Progenitor cell of endocrine pancreas (in vitro differentiated cells): Measurements from ENCODE around the gene TFIP11. TPM values are rescaled to one million over a fixed set of nuclear protein-coding genes. Genes with fewer than 3 reads are reported as not detected.

Source experiments
- DNase-seq: peaks from one replicate; pipeline ENCODE4 v3.0.0; 2021; ENCODE audit warnings: low spot score; ENCODE audit not compliant: unreplicated experiment
- H3K27ac Mint-ChIP-seq: 2 replicates; pipeline ENCODE4 v1.8.0; 2021; ENCODE audit warnings: mild to moderate bottlenecking, moderate library complexity, mixed read lengths
- H3K27me3 Mint-ChIP-seq: 2 replicates; pipeline ENCODE4 v1.8.0; 2021; ENCODE audit warnings: mixed read lengths
- H3K36me3 Mint-ChIP-seq: 2 replicates; pipeline ENCODE4 v1.8.0; 2022; ENCODE audit warnings: mixed read lengths; ENCODE audit not compliant: insufficient read depth
- H3K4me1 Mint-ChIP-seq: 2 replicates; pipeline ENCODE4 v1.8.0; 2021; ENCODE audit warnings: low read depth, mixed read lengths
- H3K4me3 Mint-ChIP-seq: 2 replicates; pipeline ENCODE4 v1.8.0; 2021; ENCODE audit warnings: low read depth, mild to moderate bottlenecking, moderate library complexity, mixed read lengths
- H3K9me3 Mint-ChIP-seq: 2 replicates; pipeline ENCODE4 v1.8.0; 2021; ENCODE audit warnings: low read depth, mixed read lengths
- total RNA-seq: library from RNA; stranded (reverse); gene quantifications from 2 replicates; pipeline ENCODE4 v1.2.1, GENCODE V29; 2021
- TF ChIP-seq, protein P1 (sequence below): fragments of 200-600 bp; sonication (generic); IDR thresholded peaks from one replicate; pipeline ENCODE4 v1.5.0; 2021; ENCODE audit warnings: antibody characterized with exemption, mild to moderate bottlenecking; ENCODE audit not compliant: unreplicated experiment

The TFIP11 gene
- total RNA-seq, 1 donor from 2014 or later = 36.4 TPM

DNA sequence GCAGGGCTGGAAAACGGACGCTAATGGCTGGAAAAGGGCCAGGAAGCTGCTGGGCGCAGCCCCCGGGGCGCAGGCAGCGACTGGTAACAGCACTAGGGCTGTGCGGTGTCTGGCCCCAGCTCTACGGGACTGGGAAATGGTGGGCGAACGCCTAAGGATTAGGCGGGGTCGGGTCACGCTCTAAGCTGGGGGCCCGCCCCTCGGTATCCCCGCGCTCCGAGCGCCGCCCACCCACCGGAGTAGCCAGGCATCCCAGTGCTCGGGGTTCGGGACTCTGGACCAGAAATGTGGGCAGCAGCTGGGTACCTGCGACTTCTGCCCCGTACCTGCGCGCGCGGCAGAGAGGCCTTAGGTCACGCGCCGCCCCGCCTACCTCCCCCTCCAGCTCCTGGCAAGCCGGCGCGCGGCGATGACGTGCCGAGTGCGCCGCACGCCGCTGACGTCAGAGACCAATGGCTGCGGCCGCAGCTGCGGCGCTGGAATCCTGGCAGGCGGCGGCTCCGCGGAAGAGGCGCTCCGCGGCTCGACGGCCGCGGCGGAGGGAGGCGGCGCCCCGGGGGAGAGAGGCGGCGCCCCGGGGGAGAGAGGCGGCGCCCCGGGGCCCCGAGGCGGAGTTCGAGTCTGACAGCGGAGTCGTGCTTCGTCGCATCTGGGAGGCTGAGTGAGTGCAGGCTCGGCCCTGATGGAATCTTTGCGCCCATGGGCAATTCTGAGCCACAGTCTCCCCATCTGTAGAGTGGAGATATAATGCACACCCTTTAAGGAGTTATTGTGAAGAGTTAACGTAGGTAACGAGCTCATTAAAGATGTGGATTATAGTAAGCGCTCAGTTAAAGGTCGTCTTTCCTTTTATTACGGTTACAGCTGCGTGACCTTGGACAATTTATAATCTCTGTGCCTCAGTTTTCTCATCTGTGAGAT is 28.6 kb downstream of the TFIP11 start, which contains the start of the genes HPS4 and SRRD:
HPS4 (minus strand) TSS at position 345 of the 921 bp plus-strand sequence. CDS start 2,021 bp downstream, outside the sequence.
SRRD (plus strand) TSS at position 439 of the 921 bp plus-strand sequence; CDS start at position 453, 14 bp downstream.
- H3K4me1 Mint-ChIP-seq = peaks cover 29% of the 10 kb centered on the region
- no peaks in the 10 kb centered on the region for H3K9me3 Mint-ChIP-seq
- DNase-seq = peak; percentile 93
- H3K27me3 Mint-ChIP-seq = no peaks in the 10 kb centered on the region
- TF ChIP-seq, protein P1, sequence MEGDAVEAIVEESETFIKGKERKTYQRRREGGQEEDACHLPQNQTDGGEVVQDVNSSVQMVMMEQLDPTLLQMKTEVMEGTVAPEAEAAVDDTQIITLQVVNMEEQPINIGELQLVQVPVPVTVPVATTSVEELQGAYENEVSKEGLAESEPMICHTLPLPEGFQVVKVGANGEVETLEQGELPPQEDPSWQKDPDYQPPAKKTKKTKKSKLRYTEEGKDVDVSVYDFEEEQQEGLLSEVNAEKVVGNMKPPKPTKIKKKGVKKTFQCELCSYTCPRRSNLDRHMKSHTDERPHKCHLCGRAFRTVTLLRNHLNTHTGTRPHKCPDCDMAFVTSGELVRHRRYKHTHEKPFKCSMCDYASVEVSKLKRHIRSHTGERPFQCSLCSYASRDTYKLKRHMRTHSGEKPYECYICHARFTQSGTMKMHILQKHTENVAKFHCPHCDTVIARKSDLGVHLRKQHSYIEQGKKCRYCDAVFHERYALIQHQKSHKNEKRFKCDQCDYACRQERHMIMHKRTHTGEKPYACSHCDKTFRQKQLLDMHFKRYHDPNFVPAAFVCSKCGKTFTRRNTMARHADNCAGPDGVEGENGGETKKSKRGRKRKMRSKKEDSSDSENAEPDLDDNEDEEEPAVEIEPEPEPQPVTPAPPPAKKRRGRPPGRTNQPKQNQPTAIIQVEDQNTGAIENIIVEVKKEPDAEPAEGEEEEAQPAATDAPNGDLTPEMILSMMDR = no peak
- H3K4me3 Mint-ChIP-seq = peak within 1 kb of the TSS; percentile 94
- peak within 1 kb of the TSS; percentile 99 for H3K27ac Mint-ChIP-seq
- H3K36me3 Mint-ChIP-seq = peaks cover 4% of the 10 kb centered on the region

DNA sequence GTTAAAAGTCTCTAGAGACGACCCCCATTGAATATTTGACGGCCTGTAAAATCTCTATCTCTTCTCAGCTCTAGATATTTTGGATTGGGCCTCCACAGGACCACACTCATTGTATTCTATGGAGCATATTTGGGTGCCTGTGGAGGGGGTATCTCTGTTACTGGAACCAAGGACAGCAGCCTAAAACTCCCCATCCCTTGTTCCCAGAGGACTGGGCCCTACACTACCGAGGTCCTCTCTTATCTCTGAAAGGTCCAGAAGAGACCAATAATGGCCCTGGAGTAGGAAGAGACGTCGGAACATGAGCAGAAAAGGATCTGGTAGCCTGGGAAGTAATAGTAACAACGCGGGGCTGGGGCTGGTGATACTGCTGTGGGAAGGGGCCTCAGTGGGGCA is 29.2 kb downstream of the TFIP11 start:
- Mint-ChIP-seq H3K4me1 (peaks cover 29% of the 10 kb centered on the region), H3K27ac (peak overlapping the region; percentile 99), H3K4me3 (peak overlapping the region; percentile 94), H3K9me3 (no peaks in the 10 kb centered on the region), H3K36me3 (peaks cover 5% of the 10 kb centered on the region), H3K27me3 (no peaks in the 10 kb centered on the region)
- DNase-seq = no peak
- TF ChIP-seq, protein P1 = no peak

DNA sequence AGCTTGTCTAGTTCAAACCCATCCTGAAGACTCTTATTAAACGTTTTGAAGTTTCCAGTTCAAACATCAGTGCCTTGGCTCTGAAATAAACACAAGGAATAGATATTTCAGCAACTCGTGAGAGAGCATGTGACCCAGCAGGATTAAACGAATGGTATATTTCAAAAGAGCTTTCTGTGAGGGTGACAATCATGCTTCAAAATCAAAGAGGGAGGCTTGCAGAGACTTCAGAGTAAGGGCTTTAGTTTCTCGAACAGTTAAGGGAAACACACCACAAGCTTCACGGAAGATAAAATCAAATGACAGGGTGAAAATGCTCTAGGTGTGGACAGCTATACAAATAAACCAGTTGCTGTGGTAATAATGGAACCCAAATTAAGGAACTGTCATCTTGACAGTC is 30.1 kb downstream of the TFIP11 start:
- DNase-seq = no peak
- Mint-ChIP-seq H3K27ac (no peak overlapping the region), H3K36me3 (peaks cover 12% of the 10 kb centered on the region), H3K9me3 (no peaks in the 10 kb centered on the region), H3K4me3 (peak overlapping the region; percentile 94), H3K27me3 (no peaks in the 10 kb centered on the region), H3K4me1 (peaks cover 29% of the 10 kb centered on the region)
- TF ChIP-seq, protein P1 = no peak

DNA sequence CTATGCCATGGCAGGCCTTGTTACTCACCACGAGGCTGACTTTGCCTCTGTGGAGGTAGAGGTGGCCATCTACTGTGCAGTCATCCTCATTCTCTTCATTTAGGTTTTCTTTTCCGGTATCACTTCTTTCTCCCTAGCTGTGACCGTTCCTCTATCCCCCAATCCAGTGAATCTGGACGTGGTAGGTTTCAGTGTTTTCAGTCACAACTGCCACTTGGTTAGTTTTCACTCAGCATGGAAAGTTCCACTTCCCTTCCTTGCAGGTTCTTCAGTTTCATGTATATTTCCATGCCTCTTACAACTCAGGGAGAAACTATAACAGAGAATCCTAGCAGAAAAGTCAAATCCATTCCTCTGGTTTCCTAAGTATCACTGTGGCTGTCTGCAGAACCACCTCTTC is 30.6 kb downstream of the TFIP11 start:
- no peak overlapping the region for H3K27ac Mint-ChIP-seq
- peaks cover 29% of the 10 kb centered on the region for H3K4me1 Mint-ChIP-seq
- peaks cover 14% of the 10 kb centered on the region for H3K36me3 Mint-ChIP-seq

DNA sequence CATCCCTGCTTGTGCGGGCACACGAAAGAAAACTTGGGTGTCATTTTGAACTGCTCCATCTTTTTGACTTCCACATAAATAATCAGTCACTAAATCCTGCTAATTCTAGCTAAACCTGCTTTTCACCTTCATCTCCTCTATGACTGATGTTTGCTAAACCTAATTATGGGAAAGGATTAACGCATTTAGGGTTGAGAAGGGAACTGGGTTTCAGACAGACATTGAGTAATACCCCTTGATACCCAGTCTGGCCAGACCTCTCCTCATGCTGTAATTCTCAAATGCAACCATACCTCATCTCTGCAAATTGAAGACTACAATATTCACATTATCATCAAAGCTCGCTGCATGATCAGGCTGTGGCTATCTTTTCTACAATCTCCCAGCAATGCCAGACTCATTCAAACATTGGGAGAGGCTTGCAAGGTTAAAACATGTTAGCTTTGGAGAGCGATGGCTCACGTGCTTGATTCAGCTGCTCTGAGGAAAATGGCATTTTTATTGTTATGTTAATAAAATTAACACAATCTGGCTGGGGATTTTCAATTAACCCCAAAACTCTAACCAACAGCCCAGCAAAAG is 31.1 kb downstream of the TFIP11 start:
- peaks cover 17% of the 10 kb centered on the region for H3K36me3 Mint-ChIP-seq
- H3K4me1 Mint-ChIP-seq = peaks cover 29% of the 10 kb centered on the region
- H3K27me3 Mint-ChIP-seq = no peaks in the 10 kb centered on the region
- no peak overlapping the region for H3K4me3 Mint-ChIP-seq
- TF ChIP-seq, protein P1 = no peak
- H3K27ac Mint-ChIP-seq = no peak overlapping the region
- H3K9me3 Mint-ChIP-seq = no peaks in the 10 kb centered on the region
- DNase-seq = no peak

More for the DNA sequence above, 30.6 kb downstream of the TFIP11 start:
- TF ChIP-seq, protein P1 = no peak
- H3K27me3 Mint-ChIP-seq = no peaks in the 10 kb centered on the region
- no peak for DNase-seq
- no peaks in the 10 kb centered on the region for H3K9me3 Mint-ChIP-seq
- H3K4me3 Mint-ChIP-seq = no peak overlapping the region
